ENCODE measurements around the gene NAA25.
A peak's percentile ranks its signal among the peaks of the same experiment; 100 is the strongest.
"Not testable (repeated sequence)": the region's sequence is repeated elsewhere in the genome, so short reads cannot be mapped to it uniquely, and the experiment has no call there.

The NAA25 gene

DNA sequence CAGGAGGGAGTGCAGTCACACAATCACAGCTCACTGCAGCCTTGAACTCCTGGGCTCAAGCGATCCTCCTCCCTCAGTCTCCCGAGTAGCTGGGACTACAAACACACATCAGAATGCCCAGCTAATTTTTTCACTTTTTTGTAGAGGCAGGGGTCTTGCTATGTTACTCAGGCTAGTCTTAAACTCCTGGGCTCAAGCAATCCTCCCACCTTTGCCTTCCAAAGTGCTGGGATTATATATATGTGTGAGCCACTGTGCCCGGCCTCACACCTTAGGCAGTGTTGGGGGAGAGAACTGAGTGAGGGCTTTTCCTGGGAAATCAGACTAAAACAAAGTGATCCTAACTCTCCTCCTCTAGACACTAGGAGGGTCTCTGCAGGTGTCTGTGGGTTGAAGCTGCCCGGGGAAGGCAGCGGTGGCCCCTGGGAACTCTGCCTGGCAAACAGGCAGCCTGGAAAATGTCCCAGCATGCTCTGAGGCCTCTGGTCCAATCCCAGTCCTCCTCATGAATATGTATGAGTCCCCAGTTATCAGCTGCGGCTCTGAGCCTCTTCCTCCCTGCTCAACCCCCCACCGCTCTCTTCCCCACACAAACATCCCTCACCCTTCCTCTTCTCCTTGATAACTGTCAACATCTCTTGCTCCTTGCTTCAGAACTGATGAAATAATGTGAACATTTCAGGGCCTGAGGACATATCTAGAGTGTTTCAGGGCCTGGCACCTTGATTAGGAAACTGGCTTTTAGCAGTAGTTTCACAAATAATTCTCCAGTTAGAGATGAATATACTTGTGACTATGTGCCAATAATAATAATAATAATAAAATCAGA is 7.9 kb upstream of the NAA25 start:
- DNase-seq (ENCODE audit: low read depth in 2 of 2), result no peak

DNA sequence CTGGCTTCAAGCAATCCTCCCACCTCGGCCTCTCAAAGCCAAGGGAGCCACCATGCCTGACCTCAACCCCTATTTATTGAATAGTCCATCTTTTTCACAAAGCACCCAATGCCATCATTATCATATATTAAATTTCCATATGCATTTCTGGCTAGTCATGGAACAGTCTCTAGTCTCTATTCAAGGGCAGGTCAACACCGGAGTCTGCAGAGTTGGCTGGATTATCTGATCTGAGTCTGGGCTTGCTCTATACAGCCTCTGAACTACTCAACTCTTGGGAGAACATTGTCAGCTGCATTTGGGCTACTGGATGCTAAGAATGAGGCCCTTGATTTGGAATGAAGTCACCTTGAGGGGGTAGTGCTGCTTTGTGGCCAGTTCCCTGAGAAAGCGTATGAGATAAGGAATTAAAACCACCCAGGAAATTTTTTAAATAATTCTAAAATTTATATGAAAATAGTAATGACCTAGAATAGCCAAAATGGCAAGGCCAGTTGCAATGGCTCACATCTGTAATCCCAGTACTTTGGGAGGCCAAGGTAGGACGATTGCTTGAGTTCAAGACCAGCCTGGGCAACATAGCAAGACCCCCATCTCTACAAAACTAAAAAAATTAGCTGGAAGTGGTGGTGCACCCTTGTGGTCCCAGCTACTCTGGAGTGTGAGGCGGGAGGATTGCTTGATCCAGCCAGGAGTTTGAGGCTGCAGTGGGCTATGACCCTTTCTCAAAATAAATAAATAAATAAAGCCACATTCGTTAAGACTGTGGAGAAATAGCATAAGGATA is 6.9 kb upstream of the NAA25 start:
- DNase-seq (ENCODE audit: low read depth in 2 of 2), result no peak

DNA sequence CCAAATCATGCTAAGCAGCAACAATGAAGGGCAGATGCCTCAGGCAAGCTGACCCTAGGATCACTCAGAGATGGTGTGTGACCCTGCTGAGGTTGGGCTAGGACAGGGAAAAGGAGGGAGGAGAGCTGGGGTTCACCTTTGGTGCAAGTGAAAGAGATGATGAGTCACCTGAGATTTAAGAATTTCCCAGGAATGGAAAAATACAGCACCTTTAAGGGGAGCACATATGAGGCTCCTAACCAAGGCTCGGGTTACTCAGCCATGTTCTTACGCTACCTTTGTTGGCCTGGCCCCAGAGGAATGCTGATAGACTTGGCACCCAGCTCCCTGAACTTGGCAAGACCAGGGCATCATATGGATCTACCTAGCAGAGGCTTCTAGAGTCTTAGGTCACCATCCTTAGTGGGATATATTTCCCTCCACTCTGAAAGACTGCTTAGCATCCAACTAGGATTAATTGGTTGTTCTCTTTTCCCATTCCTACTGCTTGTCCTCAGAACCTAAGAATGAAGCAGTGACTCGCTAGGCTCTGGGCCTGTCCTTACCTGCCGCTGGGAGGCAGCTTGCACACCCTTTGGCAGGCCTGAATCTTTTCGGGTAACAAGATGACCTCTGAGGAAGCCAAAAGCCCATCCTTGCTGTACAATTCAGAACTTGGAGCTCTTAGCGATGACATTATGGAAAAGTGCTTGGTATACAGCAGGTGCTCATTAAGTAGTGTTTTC is 4.0 kb upstream of the NAA25 start:
- DNase-seq (ENCODE audit: low read depth in 2 of 2), result no peak

DNA sequence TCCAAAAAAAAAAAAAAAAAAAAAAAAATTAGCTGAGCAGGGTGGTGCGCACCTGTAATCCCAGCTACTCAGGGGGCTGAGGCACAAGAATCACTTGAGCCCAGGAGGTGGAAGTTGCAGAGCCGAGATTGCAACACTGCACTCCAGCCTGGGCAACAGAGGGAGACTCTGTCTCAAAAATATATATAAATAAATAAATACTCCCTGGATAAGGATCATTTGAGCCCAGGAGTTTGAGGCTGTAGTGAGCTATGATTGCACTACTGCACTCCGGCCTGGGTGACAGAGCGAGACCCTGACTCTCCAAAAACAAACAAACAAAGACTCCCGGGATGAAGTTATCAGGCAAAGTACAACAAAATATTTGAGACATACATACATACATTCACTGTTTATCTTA is 3.3 kb upstream of the NAA25 start:
- DNase-seq (ENCODE audit: low read depth in 2 of 2), result no peak

DNA sequence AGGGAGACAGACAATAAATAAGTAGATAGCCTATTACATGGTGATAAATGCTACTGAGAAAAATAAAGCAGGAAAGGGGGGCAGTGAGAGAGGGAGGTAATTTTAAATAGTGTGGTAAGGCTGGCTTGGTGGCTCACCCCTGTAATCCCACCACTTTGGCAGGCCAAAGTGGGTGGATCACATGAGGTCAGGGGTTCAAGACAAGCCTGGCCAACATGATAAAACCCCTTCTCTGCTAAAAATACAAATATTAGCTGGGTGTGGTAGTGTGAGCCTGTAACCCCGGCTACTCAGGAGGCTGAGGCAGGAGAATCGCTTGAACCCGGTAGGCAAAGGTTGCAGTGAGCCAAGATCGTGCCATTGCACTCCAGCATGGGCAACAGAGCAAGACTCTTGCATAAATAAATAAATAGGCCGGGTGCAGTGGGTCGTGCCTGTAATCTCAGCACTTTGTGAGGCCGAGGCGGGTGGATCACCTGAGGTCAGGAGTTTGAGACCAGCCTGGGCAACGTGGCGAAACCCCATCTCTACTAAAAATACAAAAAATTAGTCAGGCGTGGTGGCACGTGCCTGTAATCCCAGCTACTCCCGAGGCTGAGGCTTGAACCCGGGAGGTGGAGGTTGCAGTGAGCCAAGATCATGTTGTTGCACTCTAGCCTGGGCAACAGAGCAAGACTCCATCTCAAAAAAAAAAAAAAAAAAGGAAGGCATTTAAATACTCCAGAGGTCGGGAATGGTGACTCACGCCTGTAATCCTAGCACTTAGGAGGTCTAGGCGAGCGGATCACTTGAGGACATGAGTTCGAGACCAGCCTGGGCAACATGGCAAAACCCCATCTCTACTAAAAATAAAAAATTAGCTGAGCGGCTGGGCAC is 2.4 kb upstream of the NAA25 start:
- not testable (repeated sequence) for DNase-seq (ENCODE audit: low read depth in 2 of 2)

DNA sequence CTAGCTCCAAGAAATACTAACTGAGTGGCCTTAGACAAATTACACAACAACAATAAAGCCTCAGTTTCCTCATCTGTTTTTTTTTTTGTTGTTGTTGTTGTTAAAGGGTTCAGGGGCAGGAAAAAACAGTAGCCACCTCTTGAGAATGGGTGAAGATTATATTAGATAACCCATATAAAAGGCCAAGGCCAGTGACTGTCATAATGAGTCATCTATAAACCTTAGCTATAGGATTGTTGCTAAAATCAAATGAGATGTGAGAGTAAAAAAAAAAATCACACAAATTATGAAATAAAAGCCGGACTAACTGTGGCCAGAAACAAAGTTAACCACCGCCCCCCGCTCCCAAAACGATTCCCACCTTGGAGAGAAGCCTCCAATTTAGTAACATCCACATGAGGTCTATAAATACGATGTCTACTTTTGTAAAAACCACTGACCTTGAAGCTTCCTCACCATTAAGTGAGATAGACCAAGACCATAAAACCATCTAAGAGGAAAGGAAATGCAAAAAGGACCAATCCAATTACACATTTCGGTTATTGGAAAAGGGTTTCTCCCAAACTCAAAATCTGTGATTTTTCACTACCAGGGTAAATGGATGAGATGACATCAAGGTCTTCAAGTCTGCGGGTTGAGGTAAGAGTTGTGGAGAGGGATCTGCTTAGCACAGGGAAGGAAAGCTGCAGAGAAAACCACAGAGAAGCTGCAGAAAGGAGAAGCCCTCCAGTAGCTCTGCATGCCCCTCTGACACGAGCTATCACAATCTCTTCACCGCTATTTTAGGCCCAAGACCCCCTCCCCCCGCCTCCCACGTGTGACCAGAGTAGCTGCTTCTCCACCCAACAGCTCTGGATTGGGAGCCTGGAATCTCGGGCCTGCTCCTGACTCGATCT is 1.0 kb downstream of the NAA25 start:
- DNase-seq (ENCODE audit: low read depth in 2 of 2), result no peak

DNA sequence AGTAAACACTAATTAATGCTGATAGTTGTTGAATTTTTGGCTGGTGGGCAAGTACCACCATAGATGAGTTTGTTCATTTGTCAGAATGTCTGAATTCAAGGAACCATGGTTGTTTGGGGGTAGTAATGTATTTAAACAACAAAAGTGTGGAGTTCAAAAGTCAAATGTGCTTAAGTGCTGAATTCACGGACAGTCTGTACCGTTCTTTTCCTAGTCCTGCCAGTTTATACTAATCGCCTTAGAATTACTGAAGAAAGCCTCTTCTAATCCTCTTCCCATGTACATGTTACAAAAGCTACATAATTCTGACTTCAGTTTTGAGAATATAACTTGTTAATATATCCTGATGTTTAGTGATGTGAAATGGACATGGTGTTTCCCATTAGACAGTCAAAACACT is 2.7 kb downstream of the NAA25 start:
- DNase-seq (ENCODE audit: low read depth in 2 of 2), result no peak

DNA sequence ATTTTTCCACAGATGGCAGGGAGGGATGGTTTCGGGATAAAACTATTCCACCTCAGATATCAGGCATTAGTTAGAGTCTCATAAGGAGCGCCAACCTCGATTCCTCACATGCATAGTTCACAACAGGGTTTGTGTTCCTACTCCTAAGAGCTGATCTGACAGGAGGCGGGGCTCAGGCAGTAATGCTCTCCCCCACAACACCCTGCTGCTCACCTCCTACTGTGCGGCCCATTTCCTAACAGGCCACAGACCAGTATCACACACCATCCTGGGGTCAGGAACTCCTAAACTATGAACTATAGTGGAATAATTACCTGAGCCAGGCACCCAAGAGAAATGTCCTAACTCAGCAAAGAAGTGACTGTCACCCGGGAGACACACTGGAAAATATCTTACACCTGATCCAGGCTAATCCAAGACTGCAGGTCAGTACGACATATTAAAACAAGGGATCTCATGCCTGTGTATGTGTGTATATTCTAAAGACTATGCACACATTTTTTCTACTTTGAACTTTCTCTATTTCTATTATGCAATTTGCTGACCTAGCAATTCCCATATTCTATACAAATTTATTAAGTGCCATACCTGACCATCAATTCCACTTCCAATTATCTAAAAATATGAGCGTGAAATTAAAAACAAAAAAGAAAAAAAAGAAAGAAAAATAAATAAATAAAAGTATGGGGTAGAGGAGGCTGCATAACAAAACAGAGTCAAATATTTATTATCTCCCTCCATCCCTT is 4.7 kb downstream of the NAA25 start:
- DNase-seq (ENCODE audit: low read depth in 2 of 2), result no peak

DNA sequence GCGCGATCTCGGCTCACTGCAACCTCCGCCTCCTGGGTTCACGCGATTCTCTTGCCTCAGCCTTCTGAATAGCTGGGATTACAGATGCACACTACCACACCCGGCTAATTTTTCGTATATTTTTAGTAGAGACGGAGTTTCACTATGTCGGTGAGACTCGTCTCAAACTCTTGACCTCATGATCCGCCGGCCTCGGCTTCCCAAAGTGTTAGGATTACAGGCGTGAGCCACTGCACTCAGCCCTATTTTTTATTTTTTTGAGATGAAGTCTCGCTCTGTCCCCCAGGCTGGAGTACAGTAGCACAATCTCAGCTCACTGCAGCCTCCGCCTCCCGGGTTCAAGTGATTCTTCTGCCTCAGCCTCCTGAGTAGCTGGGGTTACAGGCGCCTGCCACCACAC is 5.8 kb downstream of the NAA25 start:
- DNase-seq (ENCODE audit: low read depth in 2 of 2), result not testable (repeated sequence)

DNA sequence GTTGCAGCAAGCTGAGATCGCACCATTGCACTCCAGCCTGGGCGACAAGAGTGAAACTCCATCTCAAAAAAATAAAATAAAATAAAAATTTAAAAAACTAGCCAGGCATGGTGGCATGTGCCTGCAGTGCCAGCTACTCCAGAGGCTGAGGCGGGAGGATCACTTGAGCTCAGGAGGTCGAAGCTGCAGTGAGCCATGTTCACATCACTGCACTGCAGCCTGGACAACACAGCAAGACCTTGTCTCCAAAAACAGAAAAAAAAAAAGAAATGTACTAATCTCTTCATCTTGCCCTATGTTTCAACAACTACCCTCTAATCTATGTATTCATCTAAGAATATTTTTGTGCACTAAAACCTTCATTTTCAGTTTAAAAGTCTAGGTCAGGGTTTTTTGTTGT is 6.5 kb downstream of the NAA25 start:
- no peak for DNase-seq (ENCODE audit: low read depth in 2 of 2)

DNA sequence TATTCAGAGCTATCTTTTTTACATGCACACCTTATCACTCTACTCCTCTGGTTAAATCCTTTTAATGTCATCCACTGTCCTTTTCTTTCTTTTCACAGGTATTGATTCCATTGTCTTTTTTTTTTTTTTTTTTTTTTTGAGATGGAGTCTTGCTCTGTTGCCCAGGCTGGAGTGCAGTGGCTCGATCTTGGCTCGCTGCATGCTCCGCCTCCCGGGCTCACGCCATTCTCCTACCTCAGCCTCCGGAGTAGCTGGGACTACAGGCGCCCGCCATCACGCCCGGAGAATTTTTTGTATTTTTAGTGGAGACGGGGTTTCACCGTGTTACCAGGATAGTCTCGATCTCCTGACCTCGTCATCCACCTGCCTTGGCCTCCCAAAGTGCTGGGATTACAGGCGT is 8.1 kb downstream of the NAA25 start:
- DNase-seq (ENCODE audit: low read depth in 2 of 2), result not testable (repeated sequence)

DNA sequence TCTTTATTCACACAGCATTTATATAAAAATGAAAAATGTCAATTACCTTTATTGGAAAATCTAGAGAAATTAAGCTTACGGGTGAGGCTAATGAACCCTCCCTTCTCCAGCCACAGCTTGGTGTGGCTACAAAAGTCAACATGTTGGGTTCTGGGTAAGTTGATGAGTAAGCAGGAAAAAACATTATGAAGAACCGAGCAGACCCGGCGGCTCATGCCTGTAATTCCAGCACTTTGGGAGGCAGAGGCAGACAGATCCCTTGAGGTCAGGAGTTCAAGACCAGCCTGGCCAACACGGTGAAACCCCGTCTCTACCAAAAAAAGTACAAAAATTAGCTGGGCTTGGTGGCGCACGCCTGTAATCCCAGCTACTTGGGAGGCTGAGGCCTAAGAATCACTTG is 10.9 kb downstream of the NAA25 start:
- no peak for DNase-seq (ENCODE audit: low read depth in 2 of 2)

DNA sequence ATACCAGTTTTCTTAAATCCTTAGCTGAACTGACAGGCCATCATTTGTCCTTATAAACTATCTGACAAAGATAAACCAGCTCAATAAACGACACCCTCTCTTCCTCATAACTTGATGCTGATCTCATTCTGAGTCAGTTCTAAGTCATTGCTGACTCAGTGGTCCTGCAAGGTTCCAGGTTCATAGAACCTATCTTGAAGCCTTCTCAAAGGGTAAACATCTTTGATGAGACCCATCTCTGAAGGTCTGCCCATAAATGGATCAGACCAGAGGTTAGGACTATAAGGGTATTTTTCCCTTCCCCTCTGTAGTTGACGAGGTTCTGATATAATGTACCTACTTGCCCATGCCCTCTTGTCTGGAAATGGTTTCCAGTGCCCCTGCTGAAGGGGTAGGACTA is 11.9 kb downstream of the NAA25 start:
- DNase-seq (ENCODE audit: low read depth in 2 of 2), result peak in 1 of 2 donors; percentile 8

DNA sequence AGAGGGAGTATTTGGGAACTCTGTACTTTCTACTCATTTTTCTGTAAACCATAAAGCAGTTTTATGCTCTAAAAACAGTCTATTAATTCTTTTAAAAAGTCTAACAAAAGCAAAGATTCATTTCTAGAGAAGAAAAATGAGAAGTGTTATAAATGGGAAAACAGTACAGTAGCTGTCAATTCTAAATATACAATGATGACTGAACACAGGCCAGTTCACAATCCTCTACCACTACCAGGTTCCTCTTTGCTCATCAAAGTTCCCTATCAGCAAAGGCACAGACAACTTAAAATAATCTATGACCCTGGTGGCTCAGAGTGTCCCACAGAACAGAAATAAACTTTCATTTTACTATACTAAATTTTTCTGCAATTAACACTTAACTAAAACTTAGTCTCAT is 12.5 kb downstream of the NAA25 start:
- no peak for DNase-seq (ENCODE audit: low read depth in 2 of 2)

DNA sequence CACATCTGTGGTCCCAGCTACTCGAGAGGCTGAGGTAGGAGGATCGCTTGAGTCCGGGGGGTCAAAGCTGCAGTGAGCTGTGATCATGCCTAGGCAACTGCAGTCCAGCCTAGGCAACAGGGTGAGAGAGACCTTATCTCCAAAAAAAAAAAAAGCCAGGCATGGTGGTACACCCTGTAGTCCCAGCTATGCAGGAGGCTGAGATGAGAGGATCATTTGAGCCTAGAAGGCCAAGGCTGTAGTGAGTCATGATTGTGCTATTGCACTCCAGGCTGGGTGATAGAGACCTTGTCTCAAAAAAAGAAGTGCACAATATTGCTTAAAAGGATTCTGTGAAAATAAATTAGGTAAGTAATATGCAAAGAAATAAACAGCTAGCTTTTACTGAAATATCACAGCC is 17.0 kb downstream of the NAA25 start:
- DNase-seq (ENCODE audit: low read depth in 2 of 2), result no peak

DNA sequence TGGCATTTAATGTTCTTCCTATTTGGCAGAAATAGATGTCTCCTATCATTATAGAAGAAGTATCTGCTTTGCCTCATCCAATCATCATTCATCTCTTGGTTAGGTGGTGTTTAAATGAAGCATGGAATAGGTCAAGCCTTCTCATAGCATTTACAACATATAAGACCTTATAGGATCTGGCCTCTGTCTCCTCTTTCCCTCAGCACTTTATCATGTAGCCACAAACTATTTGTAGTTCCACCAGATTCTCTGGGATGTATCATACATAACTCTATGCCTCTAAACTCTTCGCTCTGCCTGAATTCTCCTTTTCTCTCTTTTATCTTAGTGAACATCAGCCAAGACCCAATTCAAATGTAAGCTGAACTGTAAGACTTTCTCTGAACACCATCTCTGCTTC is 20.7 kb downstream of the NAA25 start:
- no peak for DNase-seq (ENCODE audit: low read depth in 2 of 2)

DNA sequence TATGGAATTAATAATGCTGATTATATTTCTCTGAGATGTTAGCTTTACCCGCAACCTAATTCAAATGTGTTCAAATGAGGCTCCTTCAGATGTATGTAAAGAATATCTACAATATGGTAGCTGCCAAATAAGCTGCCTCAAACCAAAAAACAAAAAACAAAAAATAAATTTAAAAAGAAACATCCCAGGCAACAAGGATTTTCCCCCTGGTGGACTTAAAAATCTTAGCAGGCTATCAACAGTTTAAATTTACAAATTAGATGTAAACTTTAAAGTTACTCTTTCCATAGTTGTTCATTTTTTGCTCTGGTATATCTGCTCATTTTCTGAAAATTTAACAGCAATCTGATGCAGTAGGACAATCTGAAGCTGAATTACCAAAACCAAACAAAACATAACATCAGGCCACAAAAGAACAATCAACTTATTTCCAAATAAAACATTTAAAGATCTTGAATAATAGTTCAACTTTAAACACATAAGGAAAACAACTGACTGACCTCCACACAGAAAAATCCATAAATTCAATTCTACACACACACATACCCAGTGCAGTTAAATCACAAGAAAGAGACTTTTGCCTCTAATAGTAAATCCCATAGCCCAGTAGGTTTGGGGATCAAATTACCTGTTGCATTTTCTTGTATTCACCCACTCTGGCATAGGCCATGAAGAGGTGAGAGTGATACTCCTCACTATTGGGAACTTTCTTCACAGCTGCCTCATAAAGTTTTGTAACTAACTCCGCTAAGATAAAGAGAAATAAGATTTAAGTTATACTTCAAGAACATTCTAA is 21.3 kb downstream of the NAA25 start:
- DNase-seq (ENCODE audit: low read depth in 2 of 2), result no peak

DNA sequence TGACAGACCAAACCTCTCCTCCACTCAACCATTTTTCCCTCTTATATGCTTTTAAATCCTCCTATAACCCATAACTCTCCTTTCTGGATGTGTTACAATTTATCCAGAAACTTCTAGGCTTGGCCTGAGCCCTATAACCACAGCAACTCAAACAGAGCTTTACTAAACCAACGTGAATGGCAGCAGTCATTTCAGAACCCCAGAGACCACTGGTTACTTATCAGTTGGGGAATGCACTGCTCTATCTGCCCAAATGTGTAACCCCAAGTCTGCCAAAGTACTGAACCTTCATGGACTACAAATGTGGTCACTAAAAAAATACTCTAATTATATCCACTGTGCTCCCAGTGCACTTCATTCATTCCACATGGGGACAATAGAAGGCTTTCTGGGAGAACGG is 42.0 kb downstream of the NAA25 start:
- DNase-seq (ENCODE audit: low read depth in 2 of 2), result no peak

DNA sequence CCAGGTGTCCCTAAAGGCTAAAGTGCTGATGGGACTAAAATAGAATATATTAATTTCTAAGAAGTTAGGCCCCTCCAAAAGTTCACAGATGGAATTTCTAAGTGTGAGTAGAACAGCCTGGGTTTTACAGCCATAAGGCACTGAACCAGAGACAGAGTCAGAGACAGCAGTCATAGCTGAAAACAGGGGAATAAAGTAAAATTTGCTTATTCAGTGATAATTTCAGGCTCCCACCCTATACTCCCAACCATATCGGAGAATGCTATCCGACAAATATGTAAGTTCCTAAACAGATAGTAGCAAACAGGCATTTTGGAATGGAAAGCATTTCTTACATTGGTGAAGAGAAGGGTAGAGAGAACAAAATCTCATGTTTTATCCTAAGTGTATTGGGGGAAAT is 45.3 kb downstream of the NAA25 start:
- DNase-seq (ENCODE audit: low read depth in 2 of 2), result no peak

All from stimulated activated CD8-positive, alpha-beta memory T cell treated with anti-CD3 and anti-CD28 coated beads, Interleukin-7, amount 100 ng/mL, for 4 hours (primary cell).